Transverse colon (tissue), 3 donors: ENCODE measurements around the gene CDH13.

Experiments used
- CTCF ChIP-seq, 5 experiments: fragments of 200-600 bp in 3 of 5; fragments of 450-650 bp in 2 of 5; sonication (generic) in 3 of 5; IDR thresholded peaks; 1 replicate in 2 of 5; 2 replicates in 3 of 5; pipeline ENCODE4 v1.5.1; 2016 to 2017; ENCODE audit warnings: antibody characterized with exemption in 5 of 5, inconsistent platforms in 3 of 5, mild to moderate bottlenecking in 2 of 5, moderate library complexity in 1 of 5
- EP300 ChIP-seq: sonication (generic); formaldehyde crosslinking; IDR thresholded peaks from one replicate; pipeline ENCODE4 v1.6.1; 2017; ENCODE audit warnings: antibody characterized with exemption, low read depth
- POLR2A ChIP-seq: fragments of 450-650 bp; IDR thresholded peaks from one replicate; pipeline ENCODE4 v1.6.1; 2016; ENCODE audit warnings: antibody characterized with exemption, mild to moderate bottlenecking, moderate library complexity

GRCh38 chr16:83113317-83113716 lies 486.5 kb downstream of the CDH13 start:
- TF ChIP-seq CTCF (IDR thresholded peaks at IDR 0.05) (peak; percentile 19 to 33 (median 20)), POLR2A (no peak), EP300 (no peak)
